GM18858 (cell line): ENCODE measurements around the gene NPPA.
"Not testable (repeated sequence)": the region's sequence is repeated elsewhere in the genome, so short reads cannot be mapped to it uniquely, and the experiment has no call there.

Experiments used
- ATAC-seq: cut with Tn5 transposase; IDR thresholded peaks from one replicate; pipeline ENCODE4 v1.9.1; 2021; ENCODE audit not compliant: unreplicated experiment

The NPPA gene

DNA sequence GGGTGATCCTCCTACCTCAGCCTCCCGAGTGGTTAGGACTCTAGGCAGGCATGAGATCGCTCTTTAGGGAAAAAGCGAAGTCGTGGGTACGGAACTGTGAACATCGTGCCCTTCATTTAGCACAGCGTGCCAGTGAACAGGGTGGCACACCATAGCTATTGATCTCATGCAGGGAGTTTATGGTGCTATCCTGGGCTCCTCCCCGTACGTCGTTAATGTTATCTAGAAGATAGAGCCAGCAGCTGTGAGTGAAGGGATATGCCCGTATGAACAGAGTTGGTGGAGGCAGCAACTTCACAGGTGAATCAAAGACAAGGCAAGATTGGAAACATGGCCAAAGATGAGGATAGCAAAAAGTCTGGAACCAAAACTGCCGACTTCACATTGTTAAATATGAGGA lies 30.4 kb downstream of the NPPA start:
- ATAC-seq, result no peak

GRCh38 chr1:11813021-11813420 lies 34.6 kb downstream of the NPPA start:
- ATAC-seq, result no peak

DNA sequence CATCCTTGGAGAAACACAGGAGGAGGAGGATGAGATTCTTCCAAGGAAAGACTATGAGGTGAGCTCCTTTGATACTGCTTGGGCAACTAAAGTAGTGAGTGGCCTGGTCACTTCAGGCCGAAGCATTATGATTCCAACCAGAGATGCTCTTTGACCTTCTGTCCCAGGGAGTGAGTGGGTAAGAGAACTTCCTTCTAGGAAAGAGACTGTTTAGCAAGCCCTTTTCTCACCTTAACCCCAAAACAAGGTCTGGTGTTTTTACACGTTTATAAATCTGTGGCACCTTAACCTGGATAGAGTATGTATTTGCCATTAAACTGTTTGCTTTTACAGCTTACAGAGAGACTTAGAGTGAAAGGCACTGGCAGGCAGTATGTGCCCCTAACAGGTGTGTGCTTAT lies 40.5 kb downstream of the NPPA start:
- no peak for ATAC-seq

- ATAC-seq, result peak; percentile 25
Measured at GRCh38 chr1:11806307-11806936, 41.2 kb downstream of the NPPA start.

DNA sequence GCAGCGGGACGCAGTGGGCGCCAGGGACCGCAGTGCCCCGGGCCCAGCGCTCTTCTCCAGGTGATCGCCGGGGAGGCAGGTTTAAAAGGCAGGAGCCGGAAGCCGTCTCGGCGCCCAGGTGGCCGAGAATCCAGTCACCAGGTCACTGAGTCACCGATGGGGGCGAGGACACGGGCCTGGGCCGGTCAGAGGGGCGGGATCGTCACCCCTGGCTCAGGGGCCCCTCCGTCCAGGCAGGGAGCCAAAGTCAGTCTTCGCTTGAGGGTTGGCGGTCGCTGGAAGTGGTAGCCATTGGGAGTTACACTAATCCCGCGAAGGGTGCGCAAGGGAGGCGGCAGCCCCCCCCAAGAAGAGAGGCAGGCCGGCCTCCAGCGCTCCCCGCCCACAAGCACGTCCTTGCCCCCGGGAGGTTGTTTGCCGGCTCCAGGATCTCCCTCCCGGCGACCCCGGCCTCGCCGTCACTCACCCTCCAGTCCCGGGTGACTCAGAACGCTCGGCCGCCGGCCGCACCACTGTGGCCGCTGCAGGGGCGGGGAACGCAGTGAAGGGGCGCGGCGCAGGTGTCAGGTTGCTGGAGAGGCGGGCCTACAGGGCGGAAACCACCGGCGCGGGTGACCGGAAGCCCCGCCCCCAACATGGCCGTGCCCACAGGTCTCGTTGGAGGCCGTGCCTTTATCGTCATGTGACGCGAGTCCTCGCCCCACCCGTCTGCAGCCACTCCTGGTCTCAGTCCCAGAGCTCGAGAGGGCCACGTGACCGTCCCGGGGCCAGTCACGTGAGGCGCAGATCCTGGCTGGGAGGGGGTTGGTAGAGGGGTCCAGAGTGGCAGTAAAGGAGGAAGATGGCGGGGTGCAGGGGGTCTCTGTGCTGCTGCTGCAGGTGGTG lies 41.9 kb downstream of the NPPA start, which contains the start of the genes CLCN6 and MTHFR:
CLCN6 (plus strand) TSS at position 770 of the 885 bp plus-strand sequence; CDS start at position 842, 72 bp downstream.
MTHFR (minus strand) TSS at position 543 of the 885 bp plus-strand sequence. CDS start 2,848 bp downstream, outside the sequence.
- ATAC-seq, result peak; percentile 53

- ATAC-seq, result no peak
Measured at GRCh38 chr1:11804666-11805421, 42.7 kb downstream of the NPPA start.

DNA sequence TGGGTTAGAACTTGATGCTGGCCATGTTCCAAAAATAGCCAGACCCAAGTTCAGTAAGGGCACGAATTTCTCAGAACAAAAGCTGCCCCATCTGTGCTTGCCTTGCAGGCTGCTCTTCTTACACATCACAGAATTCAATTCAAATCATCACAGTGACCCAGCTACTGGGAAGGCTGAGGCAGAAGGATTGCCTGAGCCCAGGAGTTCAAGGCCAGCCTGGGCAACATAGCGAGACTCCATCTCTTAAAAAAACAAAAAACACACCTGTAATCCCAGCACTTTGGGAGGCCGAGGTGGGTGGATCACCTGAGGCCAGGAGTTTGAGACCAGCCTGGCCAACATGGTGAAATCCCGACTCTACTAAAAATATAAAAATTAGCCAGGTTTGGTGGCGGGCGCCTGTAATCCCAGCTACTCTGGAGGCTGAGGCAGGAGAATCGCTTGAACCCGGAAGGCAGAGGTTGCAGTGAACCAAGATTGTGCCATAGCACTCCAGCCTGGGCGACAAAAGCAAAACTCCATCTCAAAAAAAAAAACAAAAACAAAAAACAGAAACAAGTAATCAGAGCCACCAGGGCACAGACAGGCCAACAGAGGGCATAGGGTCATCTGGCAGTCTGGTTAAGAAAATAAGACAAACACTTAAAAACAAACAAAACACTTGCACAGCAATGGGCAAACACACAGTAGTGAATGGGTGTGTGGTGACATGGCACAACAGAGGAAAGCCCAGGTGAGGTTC lies 43.5 kb downstream of the NPPA start:
- ATAC-seq, result not testable (repeated sequence)

GRCh38 chr1:11802973-11803885 lies 44.4 kb downstream of the NPPA start:
- ATAC-seq, result no peak

DNA sequence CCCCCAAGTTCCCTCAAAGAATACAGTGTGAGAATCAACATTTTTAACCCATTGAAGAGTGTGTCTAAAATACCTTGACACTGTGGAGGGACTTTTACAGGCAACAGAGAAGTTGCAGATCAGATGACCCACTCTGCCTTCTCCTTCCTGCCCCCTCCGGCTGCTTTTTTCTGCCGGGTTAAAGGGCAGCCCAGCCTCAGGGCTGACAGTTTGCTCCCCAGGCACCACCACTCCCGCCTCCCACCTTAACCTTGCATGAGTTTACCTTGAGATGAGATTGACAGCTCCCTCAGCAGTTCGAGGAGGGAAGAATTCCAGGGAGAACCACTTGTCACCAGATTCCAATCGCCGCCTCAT lies 45.0 kb downstream of the NPPA start:
- no peak for ATAC-seq

DNA sequence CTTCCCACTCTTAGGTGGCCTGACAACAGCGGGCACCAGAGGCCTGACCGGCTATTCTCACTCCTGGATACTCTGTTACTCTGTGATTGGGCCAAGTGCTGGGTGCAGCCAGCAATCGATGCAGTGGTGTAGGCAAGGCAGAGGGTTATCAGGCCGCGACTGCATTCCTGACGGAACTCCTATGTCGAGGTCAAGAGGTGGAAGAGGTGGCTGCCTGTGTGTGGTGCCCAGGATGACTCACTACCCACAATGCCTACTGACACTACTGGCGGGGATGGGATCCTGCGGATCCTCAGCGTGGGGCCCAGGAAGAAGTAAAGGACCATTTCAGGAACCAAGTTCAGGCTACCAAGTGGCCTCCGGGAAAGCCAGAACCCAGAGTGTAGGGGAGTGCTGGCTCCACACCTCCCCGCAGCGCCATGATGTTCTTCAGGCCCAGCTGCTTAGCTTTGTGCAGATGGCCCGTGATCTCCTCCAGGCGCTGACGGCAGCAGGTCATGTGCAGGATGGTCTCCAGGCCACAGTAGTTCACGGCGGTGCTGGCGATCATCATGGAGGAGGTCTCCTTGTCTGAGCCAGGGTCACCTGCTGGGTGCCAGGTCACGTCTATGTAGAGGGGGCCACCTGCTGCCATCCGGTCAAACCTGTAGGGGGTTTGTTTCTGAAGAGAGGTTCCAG lies 46.7 kb downstream of the NPPA start:
- no peak for ATAC-seq

GRCh38 chr1:11800391-11800755 lies 47.2 kb downstream of the NPPA start:
- no peak for ATAC-seq

DNA sequence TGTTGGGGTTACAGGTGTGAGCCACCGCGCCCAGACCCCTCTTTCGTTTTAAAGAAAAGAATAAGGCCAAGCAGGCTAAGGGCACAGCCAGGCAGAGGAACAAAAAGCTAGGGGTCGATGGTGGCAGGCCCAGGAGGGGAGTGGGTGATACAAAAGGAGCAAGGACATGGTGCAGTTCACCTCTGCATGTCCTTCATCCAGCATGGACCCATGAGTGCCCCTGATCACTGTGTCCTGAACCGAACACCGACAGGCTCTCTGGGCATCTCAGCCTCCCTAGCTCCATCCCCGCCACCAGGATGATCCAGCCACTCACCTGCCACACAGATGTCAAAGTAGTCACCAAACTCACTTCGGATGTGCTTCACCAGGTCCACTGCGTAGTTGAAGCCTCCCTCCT lies 47.7 kb downstream of the NPPA start:
- no peak for ATAC-seq

DNA sequence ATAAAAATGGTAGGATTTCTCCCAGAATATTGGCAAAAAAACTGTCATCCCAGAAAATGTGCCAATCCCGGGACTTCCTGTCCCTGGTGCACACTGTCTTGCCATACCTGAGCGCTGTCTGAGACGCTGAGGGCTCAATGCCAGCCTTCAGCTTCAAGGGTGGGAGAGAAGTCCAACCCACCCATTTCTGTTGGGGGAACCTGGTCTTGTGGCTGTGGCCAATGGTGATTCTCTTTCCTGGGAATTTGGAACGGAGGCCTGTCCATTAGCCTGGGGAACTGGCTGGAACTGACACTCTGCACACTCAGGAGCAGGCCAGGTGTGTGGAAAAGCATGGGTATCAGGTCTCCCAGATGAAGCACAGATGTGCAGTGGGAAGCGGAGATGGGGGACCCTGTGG lies 48.5 kb downstream of the NPPA start:
- no peak for ATAC-seq

DNA sequence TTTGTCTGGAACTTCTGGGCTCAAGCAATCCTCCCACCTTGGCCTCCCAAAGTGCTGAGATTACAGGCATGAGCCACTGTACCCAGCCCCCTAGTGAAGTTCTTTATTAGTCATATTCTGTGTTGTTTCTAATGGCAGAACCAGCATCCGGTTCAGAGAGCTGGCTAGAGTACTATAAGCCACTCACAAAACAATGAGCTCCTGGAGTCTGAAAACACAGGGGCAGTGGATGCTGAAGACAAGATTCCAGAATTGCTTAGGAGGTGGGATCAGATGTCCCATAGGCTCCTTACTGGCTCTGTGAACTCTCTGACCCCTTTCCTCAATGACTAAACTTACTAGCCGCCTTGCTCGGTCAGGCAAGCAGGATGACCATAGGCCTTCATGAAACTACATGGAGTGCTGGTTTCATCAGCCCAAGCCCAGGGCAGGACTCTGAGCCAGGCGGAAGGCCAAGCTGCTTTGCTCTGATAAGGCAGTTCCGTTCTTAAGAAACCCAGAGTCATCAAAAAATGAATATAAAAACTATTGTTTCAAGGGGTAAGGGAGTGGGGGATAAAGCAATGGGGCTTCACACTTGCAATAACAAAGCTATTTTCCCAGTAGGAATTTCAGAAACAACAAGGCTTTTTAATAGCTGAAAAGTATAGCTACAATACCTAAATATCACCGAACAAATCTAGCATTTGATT lies 49.9 kb downstream of the NPPA start:
- ATAC-seq, result no peak

DNA sequence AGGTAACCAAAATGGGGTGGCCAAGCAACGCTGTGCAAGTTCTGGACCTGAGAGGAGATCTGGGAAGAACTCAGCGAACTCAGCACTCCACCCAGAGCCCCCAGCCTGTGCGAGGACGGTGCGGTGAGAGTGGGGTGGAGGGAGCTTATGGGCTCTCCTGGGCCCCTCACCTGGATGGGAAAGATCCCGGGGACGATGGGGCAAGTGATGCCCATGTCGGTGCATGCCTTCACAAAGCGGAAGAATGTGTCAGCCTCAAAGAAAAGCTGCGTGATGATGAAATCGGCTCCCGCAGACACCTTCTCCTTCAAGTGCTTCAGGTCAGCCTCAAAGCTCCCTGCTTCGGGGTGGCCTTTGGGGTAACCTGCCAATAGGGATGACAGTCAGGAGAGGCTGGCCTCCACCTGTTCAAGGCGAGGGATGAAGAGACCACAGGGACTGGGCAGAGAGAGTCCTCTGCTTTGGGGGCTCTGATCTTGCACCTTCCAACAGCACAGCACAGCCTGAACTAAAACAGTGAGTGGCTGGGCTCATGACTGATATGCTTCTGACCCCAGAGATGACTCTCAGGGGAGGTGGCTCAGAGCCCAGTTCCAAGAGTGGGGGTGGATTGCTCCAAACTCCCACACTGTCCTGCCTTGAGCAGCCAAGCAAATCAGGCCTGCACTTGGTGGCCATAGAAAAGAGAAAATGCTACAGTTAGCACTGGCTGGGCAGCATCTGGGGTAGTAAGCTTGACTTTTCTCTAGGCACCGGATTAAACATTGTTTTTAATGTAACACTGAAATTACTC lies 51.4 kb downstream of the NPPA start:
- ATAC-seq, result no peak
